Esophagus squamous epithelium (tissue), 4 donors: ENCODE measurements around the gene BCL2L11.

ENCODE experiments used
- POLR2A ChIP-seq, 4 donors: fragments of 450-650 bp; IDR thresholded peaks; one replicate each; pipeline ENCODE4 v1.6.1; 2017; ENCODE audit warnings: antibody characterized with exemption in 4 of 4, mild to moderate bottlenecking in 4 of 4, moderate library complexity in 3 of 4
- TF ChIP-seq, protein P1 (sequence below), 6 experiments: fragments of 450-650 bp in 4 of 6; fragments of 200-600 bp in 2 of 6; sonication (generic) in 2 of 6; IDR thresholded peaks; one replicate each; pipeline ENCODE4 v1.5.1; 2016 to 2019; ENCODE audit warnings: antibody characterized with exemption in 6 of 6, mild to moderate bottlenecking in 4 of 6, moderate library complexity in 4 of 6

DNA sequence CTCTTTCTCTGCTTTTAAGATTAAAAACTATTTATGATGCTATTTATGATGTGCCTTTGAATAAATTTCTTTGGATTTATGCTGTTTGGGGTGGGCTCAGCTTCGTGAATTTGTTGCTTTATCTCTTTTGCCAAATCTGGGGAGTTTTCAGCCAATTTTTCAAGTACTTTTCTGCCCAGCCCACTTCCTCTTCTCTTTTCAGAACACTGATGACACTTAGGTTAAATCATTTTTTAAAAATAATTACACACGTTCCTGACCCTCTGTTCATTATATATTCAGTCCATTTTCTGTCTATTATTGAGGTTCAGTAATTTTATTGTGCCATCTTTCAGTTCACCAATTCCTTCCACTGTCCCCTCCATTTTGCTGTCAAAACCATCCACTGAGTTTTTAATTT lies 14.8 kb upstream of the BCL2L11 start:
- TF ChIP-seq, protein P1, sequence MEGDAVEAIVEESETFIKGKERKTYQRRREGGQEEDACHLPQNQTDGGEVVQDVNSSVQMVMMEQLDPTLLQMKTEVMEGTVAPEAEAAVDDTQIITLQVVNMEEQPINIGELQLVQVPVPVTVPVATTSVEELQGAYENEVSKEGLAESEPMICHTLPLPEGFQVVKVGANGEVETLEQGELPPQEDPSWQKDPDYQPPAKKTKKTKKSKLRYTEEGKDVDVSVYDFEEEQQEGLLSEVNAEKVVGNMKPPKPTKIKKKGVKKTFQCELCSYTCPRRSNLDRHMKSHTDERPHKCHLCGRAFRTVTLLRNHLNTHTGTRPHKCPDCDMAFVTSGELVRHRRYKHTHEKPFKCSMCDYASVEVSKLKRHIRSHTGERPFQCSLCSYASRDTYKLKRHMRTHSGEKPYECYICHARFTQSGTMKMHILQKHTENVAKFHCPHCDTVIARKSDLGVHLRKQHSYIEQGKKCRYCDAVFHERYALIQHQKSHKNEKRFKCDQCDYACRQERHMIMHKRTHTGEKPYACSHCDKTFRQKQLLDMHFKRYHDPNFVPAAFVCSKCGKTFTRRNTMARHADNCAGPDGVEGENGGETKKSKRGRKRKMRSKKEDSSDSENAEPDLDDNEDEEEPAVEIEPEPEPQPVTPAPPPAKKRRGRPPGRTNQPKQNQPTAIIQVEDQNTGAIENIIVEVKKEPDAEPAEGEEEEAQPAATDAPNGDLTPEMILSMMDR (IDR thresholded peaks at IDR 0.05) = no peak
- TF ChIP-seq POLR2A (IDR thresholded peaks at IDR 0.05) = no peak
